HCT116 (cell line): ENCODE data around the gene RUNX1. TPM values are rescaled to one million over a fixed set of nuclear protein-coding genes. Genes with fewer than 3 reads are reported as not detected.

ENCODE experiments used
- ATAC-seq: fragments of 200-7000 bp; cut with Tn5 transposase; 2 replicates; pipeline ENCODE4 v1.9.1; 2020; ENCODE audit warnings: mild to moderate bottlenecking, moderate library complexity
- BruUV-seq: library from RNA; stranded (reverse); fragments of 400-500 nt; replicated peaks from 2 replicates; lab custom pipeline; 2021; lab: Mats Ljungman, UMichigan
- CTCF ChIA-PET: fragments of 300-600 bp; sonication (Branson Sonifier 250); formaldehyde crosslinking; loops from one replicate; lab custom pipeline; 2021; ENCODE audit warnings: antibody characterized with exemption; lab: Charles Lee
- POLR2A ChIA-PET: fragments of 300-600, 350-600 bp; sonication (Branson Sonifier 250); formaldehyde crosslinking; loops from one replicate; lab custom pipeline; 2021; ENCODE audit warnings: antibody characterized with exemption; lab: Charles Lee
- RAD21 ChIA-PET, 2 experiments: fragments of 300-600 bp; sonication (Branson Sonifier 250); formaldehyde crosslinking; loops; one replicate each; lab custom pipeline; 2023; ENCODE audit warnings: low total read pairs in 2 of 2; ENCODE audit not compliant: uncharacterized antibody in 2 of 2, unreplicated experiment in 2 of 2, low non-redundant PET in 1 of 2; lab: Charles Lee
- DNase-seq: peaks from one replicate; pipeline ENCODE4 v3.0.0-alpha.2; 2010; ENCODE audit warnings: low read depth, low spot score
- H2AFZ ChIP-seq: fragments of 200-600 bp; shearing (Covaris generic), sonication (generic); 2 replicates; pipeline ENCODE4 v1.6.1; 2017; ENCODE audit warnings: low read depth, mixed run types, mixed read lengths, antibody characterized with exemption, low read length; ENCODE audit not compliant: poor library complexity, severe bottlenecking
- H3K27ac ChIP-seq: 2 replicates; pipeline ENCODE4 v1.5.1; 2012; ENCODE audit warnings: low read depth, low read length
- H3K27me3 ChIP-seq: fragments of 200-600 bp; sonication (generic); 2 replicates; pipeline ENCODE4 v1.6.1; 2016; ENCODE audit warnings: mixed run types, low read length, mixed read lengths; ENCODE audit not compliant: insufficient read depth
- H3K36me3 ChIP-seq, 2 experiments: fragments of 200-500 bp in 1 of 2; fragments of 200-600 bp in 1 of 2; sonication (Bioruptor generic) in 1 of 2; sonication (generic) in 1 of 2; 2 replicates each; pipeline versions ENCODE4 v1.5.1 to v1.6.1; 2014 to 2016; ENCODE audit warnings: low read length in 2 of 2, inconsistent platforms in 1 of 2, mixed read lengths in 1 of 2, mixed run types in 1 of 2; ENCODE audit not compliant: insufficient read depth in 2 of 2, control insufficient read depth in 1 of 2
- H3K4me1 ChIP-seq, 2 experiments: fragments of 200-600 bp in 1 of 2; sonication (generic) in 1 of 2; 2 replicates each; pipeline versions ENCODE4 v1.5.1 to v1.6.1; 2012 to 2017; ENCODE audit warnings: low read length in 2 of 2, inconsistent platforms in 1 of 2, mild to moderate bottlenecking in 1 of 2, mixed read lengths in 1 of 2, mixed run types in 1 of 2, moderate library complexity in 1 of 2; ENCODE audit not compliant: insufficient read depth in 2 of 2, control insufficient read depth in 1 of 2
- H3K4me2 ChIP-seq: fragments of 200-600 bp; sonication (generic); 2 replicates; pipeline ENCODE4 v1.6.1; 2017; ENCODE audit warnings: mixed run types, low read length, mixed read lengths
- H3K4me3 ChIP-seq, 2 experiments: fragments of 200-600 bp in 1 of 2; sonication (generic) in 1 of 2; replicated peaks in 1 of 2; 2 replicates each; pipeline ENCODE4 v1.5.1; 2011 to 2016; ENCODE audit warnings: low read length in 2 of 2, control low read depth in 1 of 2, low read depth in 1 of 2, mild to moderate bottlenecking in 1 of 2, mixed read lengths in 1 of 2, mixed run types in 1 of 2
- H3K79me2 ChIP-seq: fragments of 200-600 bp; sonication (generic); 2 replicates; pipeline ENCODE4 v1.6.1; 2017; ENCODE audit warnings: mild to moderate bottlenecking, mixed run types, low read length, moderate library complexity, mixed read lengths; ENCODE audit not compliant: insufficient read depth
- H3K9ac ChIP-seq: fragments of 200-600 bp; sonication (generic); 2 replicates; pipeline ENCODE4 v1.6.1; 2016; ENCODE audit warnings: low read length, mixed read lengths
- H3K9me2 ChIP-seq: fragments of 200-600 bp; sonication (generic), shearing (Covaris generic); 2 replicates; pipeline ENCODE4 v1.6.1; 2017; ENCODE audit warnings: mixed run types, mild to moderate bottlenecking, moderate library complexity; ENCODE audit not compliant: insufficient read depth
- H3K9me3 ChIP-seq, 2 experiments: fragments of 200-500 bp in 1 of 2; fragments of 200-600 bp in 1 of 2; sonication (Bioruptor generic) in 1 of 2; sonication (generic) in 1 of 2; 2 replicates each; pipeline ENCODE4 v1.6.1; 2014 to 2017; ENCODE audit warnings: low read length in 2 of 2, mixed read lengths in 2 of 2, inconsistent platforms in 1 of 2, low read depth in 1 of 2, mild to moderate bottlenecking in 1 of 2, mixed run types in 1 of 2, moderate library complexity in 1 of 2; ENCODE audit not compliant: control insufficient read depth in 1 of 2, insufficient read depth in 1 of 2
- H4K20me1 ChIP-seq: fragments of 200-600 bp; sonication (generic), shearing (Covaris generic); 2 replicates; pipeline ENCODE4 v1.6.1; 2017; ENCODE audit warnings: mixed run types, mild to moderate bottlenecking, moderate library complexity; ENCODE audit not compliant: insufficient read depth
- CBX3 ChIP-seq: IDR thresholded peaks from 2 replicates; pipeline ENCODE4 v1.6.1; 2012; ENCODE audit warnings: low read depth
- CEBPB ChIP-seq: IDR thresholded peaks from 2 replicates; pipeline ENCODE4 v1.6.1; 2012; ENCODE audit warnings: low read depth
- ELF1 ChIP-seq: IDR thresholded peaks from 2 replicates; pipeline ENCODE4 v1.6.1; 2012; ENCODE audit warnings: low read depth, borderline replicate concordance
- EZH2 ChIP-seq: fragments of 200-600 bp; sonication (generic); IDR thresholded peaks from 2 replicates; pipeline ENCODE4 v1.6.1; 2017; ENCODE audit warnings: antibody characterized with exemption, mixed run types
- JUND ChIP-seq: IDR thresholded peaks from 2 replicates; pipeline ENCODE4 v1.6.1; 2012
- POLR2AphosphoS5 ChIP-seq: IDR thresholded peaks from 2 replicates; pipeline ENCODE4 v1.6.1; 2011; ENCODE audit warnings: mild to moderate bottlenecking, low read depth, low read length, moderate library complexity
- RAD21 ChIP-seq: IDR thresholded peaks from 2 replicates; pipeline ENCODE4 v1.6.1; 2012; ENCODE audit warnings: low read depth, mild to moderate bottlenecking
- SIN3A ChIP-seq: IDR thresholded peaks from 2 replicates; pipeline ENCODE4 v1.6.1; 2012; ENCODE audit warnings: low read depth
- SRF ChIP-seq: IDR thresholded peaks from 2 replicates; pipeline ENCODE4 v1.6.1; 2012; ENCODE audit warnings: low read depth
- TCF7L2 ChIP-seq: IDR thresholded peaks from 2 replicates; pipeline ENCODE4 v1.7.0; 2011; ENCODE audit warnings: borderline replicate concordance, inconsistent platforms; ENCODE audit not compliant: insufficient read depth, insufficient read length; ENCODE audit errors: extremely low read depth
- YY1 ChIP-seq: IDR thresholded peaks from 2 replicates; pipeline ENCODE4 v1.6.1; 2011; ENCODE audit warnings: low read length, low read depth, moderate library complexity, mild to moderate bottlenecking; ENCODE audit not compliant: insufficient replicate concordance; ENCODE audit errors: extremely low read depth
- ZBTB33 ChIP-seq: IDR thresholded peaks from 2 replicates; pipeline ENCODE4 v1.6.1; 2011; ENCODE audit warnings: mild to moderate bottlenecking, low read length, moderate library complexity; ENCODE audit not compliant: insufficient replicate concordance; ENCODE audit errors: extremely low read depth
- ZFX ChIP-seq: fragments of 450-650 bp; IDR thresholded peaks from 2 replicates; pipeline ENCODE4 v1.6.1; 2017
- ZNF274 ChIP-seq: fragments of 200-500 bp; sonication (Bioruptor generic); IDR thresholded peaks from 2 replicates; pipeline ENCODE4 v1.6.1; 2014; ENCODE audit warnings: mild to moderate bottlenecking, low read depth, low read length, inconsistent platforms
- intact Hi-C: fragments of 100-400 bp; cut with micrococcal nuclease; formaldehyde crosslinking; loops from 2 replicates; pipeline ENCODE4 v1.10.0; 2022
- total RNA-seq: library from RNA; stranded (reverse); gene quantifications from one replicate; pipeline ENCODE4 v1.2.1, GENCODE V29; 2021; ENCODE audit not compliant: unreplicated experiment
- TF ChIP-seq, protein P1 (sequence below): IDR thresholded peaks from 2 replicates; pipeline ENCODE4 v1.6.1; 2012
- TF ChIP-seq, protein P2 (sequence below), 3 experiments: fragments of 200-600 bp in 1 of 3; sonication (generic) in 1 of 3; IDR thresholded peaks in 2 of 3; conservative IDR thresholded peaks in 1 of 3; 2 replicates each; pipeline ENCODE4 v1.5.1; 2012 to 2017; ENCODE audit warnings: low read depth in 2 of 3, low read length in 2 of 3, antibody characterized with exemption in 1 of 3, borderline replicate concordance in 1 of 3, control low read depth in 1 of 3, mild to moderate bottlenecking in 1 of 3, mixed read lengths in 1 of 3, mixed run types in 1 of 3, moderate library complexity in 1 of 3; ENCODE audit not compliant: insufficient read depth in 1 of 3
- TF ChIP-seq, protein P3 (sequence below): IDR thresholded peaks from 2 replicates; pipeline ENCODE4 v1.6.1; 2012

The RUNX1 gene
- total RNA-seq, 1 experiment from 2014 or later = 33.5 TPM

DNA sequence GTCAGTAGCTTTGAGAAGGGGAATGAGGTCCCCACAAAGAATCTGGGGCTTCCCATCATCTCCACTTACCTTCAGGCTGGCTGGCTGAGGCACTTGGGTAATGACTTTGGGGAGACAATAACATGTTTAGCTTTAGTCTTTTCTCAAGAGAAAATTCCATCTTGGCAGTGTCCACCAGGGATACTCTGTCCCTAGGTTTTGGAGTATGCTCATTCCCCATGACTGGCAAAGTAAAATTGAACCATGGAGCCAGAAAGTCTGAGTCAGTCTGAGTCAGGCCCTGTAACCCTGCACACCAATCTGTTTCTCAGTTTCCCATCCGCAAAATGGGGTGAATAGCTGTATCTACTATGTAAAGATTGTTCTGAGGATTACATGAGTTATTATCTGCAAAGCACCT, 28.2 kb downstream of the RUNX1 start:
- H2AFZ ChIP-seq = no peak overlapping the region
- TF ChIP-seq POLR2AphosphoS5 = no peak
- TF ChIP-seq SRF = no peak
- no peak for TF ChIP-seq TCF7L2
- TF ChIP-seq, protein P1, sequence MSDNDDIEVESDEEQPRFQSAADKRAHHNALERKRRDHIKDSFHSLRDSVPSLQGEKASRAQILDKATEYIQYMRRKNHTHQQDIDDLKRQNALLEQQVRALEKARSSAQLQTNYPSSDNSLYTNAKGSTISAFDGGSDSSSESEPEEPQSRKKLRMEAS = no peak
- TF ChIP-seq ZFX = no peak
- no peak for TF ChIP-seq RAD21
- TF ChIP-seq, protein P2, sequence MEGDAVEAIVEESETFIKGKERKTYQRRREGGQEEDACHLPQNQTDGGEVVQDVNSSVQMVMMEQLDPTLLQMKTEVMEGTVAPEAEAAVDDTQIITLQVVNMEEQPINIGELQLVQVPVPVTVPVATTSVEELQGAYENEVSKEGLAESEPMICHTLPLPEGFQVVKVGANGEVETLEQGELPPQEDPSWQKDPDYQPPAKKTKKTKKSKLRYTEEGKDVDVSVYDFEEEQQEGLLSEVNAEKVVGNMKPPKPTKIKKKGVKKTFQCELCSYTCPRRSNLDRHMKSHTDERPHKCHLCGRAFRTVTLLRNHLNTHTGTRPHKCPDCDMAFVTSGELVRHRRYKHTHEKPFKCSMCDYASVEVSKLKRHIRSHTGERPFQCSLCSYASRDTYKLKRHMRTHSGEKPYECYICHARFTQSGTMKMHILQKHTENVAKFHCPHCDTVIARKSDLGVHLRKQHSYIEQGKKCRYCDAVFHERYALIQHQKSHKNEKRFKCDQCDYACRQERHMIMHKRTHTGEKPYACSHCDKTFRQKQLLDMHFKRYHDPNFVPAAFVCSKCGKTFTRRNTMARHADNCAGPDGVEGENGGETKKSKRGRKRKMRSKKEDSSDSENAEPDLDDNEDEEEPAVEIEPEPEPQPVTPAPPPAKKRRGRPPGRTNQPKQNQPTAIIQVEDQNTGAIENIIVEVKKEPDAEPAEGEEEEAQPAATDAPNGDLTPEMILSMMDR (IDR thresholded peaks at IDR 0.05 in 2 of 3, conservative IDR thresholded peaks at IDR 0.05 in 1 of 3; ENCODE audit: borderline replicate concordance in 1 of 3, insufficient read depth in 1 of 3, low read depth in 2 of 3, low read length in 2 of 3) = no peak
- TF ChIP-seq CBX3 = no peak
- TF ChIP-seq EZH2 = no peak
- TF ChIP-seq ELF1 = no peak
- no peak for TF ChIP-seq YY1
- no peak for TF ChIP-seq ZBTB33
- no peak for TF ChIP-seq ZNF274
- TF ChIP-seq, protein P3, sequence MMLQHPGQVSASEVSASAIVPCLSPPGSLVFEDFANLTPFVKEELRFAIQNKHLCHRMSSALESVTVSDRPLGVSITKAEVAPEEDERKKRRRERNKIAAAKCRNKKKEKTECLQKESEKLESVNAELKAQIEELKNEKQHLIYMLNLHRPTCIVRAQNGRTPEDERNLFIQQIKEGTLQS = no peak
- TF ChIP-seq CEBPB = no peak
- TF ChIP-seq SIN3A = no peak
- TF ChIP-seq JUND = no peak
- no peaks in the 10 kb centered on the region for H3K79me2 ChIP-seq
- no peaks in the 10 kb centered on the region for H3K9me3 ChIP-seq
- peaks cover 3 to 8% of the 10 kb centered on the region in 2 experiments; a peak in 2 of 4 replicates for H3K4me1 ChIP-seq
- H4K20me1 ChIP-seq = no peaks in the 10 kb centered on the region
- H3K9me2 ChIP-seq = no peaks in the 10 kb centered on the region
- H3K27ac ChIP-seq = no peak overlapping the region
- ATAC-seq = no peak
- ChIA-PET CTCF (no interaction called here), RAD21 (no interaction called here), POLR2A (no interaction called here)
- DNase-seq = no peak
- no peaks in the 10 kb centered on the region for H3K27me3 ChIP-seq
- no peaks in the 10 kb centered on the region for H3K36me3 ChIP-seq
- intact Hi-C loops = no loop called here
- no peak overlapping the region for H3K4me2 ChIP-seq
- BruUV-seq = no TSS peak
- H3K4me3 ChIP-seq = no peak overlapping the region
- no peak overlapping the region for H3K9ac ChIP-seq
